ENCODE measurements around the gene GNAT3.

DNA sequence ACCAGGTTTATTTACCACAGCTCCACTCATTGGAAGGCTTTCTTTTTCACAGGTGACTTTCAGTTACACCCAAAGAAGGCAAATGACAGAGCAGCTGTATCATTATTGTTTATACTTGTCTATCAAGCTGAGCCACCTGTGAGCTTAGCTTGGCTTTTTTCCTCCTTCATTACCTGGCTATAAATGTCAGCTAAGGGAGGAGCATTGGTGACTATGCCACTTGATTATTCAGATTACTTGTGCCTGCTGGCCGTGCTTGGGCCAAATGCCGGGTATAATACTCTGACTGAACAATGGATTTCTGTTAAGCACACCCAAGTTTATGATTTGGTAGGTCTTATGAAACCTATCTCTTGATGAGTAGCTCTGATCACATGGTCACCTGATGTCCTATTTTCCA, 9.9 kb upstream of the GNAT3 start:
- TF ChIP-seq CTCF (IDR thresholded peaks at IDR 0.05) (no peak), ZFX (IDR thresholded peaks at IDR 0.05; ENCODE audit: borderline replicate concordance) (no peak)

Data from 22Rv1 (cell line).